CD4-positive, alpha-beta T cell (primary cell): ENCODE data around the gene ST14. TPM values are rescaled to one million over a fixed set of nuclear protein-coding genes. Genes with fewer than 3 reads are reported as not detected.
"Not testable (repeated sequence)": the region's sequence is repeated elsewhere in the genome, so short reads cannot be mapped to it uniquely, and the experiment has no call there.

Experiments
- ATAC-seq: fragments of 200-7000 bp; cut with Tn5 transposase; one replicate; pipeline ENCODE4 v1.10.0; 2022; ENCODE audit warnings: mild to moderate bottlenecking; ENCODE audit not compliant: poor library complexity
- CTCF ChIA-PET: fragments of 350-600 bp; sonication (Branson Sonifier 250); formaldehyde crosslinking; loops from one replicate; lab custom pipeline; 2021; ENCODE audit warnings: antibody characterized with exemption, inconsistent platforms; lab: Charles Lee
- POLR2A ChIA-PET: fragments of 350-600 bp; sonication (Branson Sonifier 250); formaldehyde crosslinking; loops from one replicate; lab custom pipeline; 2021; ENCODE audit warnings: antibody characterized with exemption, inconsistent platforms; lab: Charles Lee
- DNase-seq, 14 experiments: peaks; one replicate each; pipeline ENCODE4 v3.0.0-alpha.2; 2013 to 2020; ENCODE audit warnings: mixed read lengths in 2 of 14
- H3K27ac ChIP-seq, 2 donors: one replicate each; pipeline versions ENCODE4 v1.5.1 to v1.7.0; 2013; ENCODE audit warnings: low read length in 2 of 2, low read depth in 1 of 2, mild to moderate bottlenecking in 1 of 2
- H3K27me3 ChIP-seq, 2 experiments: 1 replicate in 1 of 2; 2 replicates in 1 of 2; pipeline versions ENCODE4 v1.6.1 to v1.7.0; 2013; ENCODE audit warnings: low read length in 2 of 2, control low read depth in 1 of 2, mild to moderate bottlenecking in 1 of 2, moderate library complexity in 1 of 2; ENCODE audit not compliant: insufficient read depth in 2 of 2, control insufficient read depth in 1 of 2
- H3K36me3 ChIP-seq: one replicate; pipeline ENCODE4 v1.6.1; 2013; ENCODE audit warnings: low read length, control low read depth; ENCODE audit not compliant: insufficient read depth
- H3K4me1 ChIP-seq: one replicate; pipeline ENCODE4 v1.6.1; 2013; ENCODE audit warnings: low read length, control low read depth; ENCODE audit not compliant: insufficient read depth
- H3K4me3 ChIP-seq: one replicate; pipeline ENCODE4 v1.5.1; 2013; ENCODE audit warnings: mild to moderate bottlenecking, low read length, moderate library complexity
- H3K9me3 ChIP-seq, 2 experiments: 1 replicate in 1 of 2; 2 replicates in 1 of 2; pipeline versions ENCODE4 v1.6.1 to v1.7.0; 2013; ENCODE audit warnings: low read length in 2 of 2, mild to moderate bottlenecking in 2 of 2, control low read depth in 1 of 2, moderate library complexity in 1 of 2; ENCODE audit not compliant: control insufficient read depth in 1 of 2, insufficient read depth in 1 of 2
- H3K27ac Mint-ChIP-seq: one replicate; pipeline ENCODE4 v1.8.0; 2020; ENCODE audit warnings: mixed read lengths
- H3K27me3 Mint-ChIP-seq: one replicate; pipeline ENCODE4 v1.8.0; 2021; ENCODE audit warnings: mixed read lengths
- H3K36me3 Mint-ChIP-seq: one replicate; pipeline ENCODE4 v1.8.0; 2021; ENCODE audit warnings: low read depth, mixed read lengths
- H3K4me1 Mint-ChIP-seq: one replicate; pipeline ENCODE4 v1.8.0; 2021; ENCODE audit warnings: low read depth, mixed read lengths
- H3K4me3 Mint-ChIP-seq: one replicate; pipeline ENCODE4 v1.8.0; 2020; ENCODE audit warnings: mild to moderate bottlenecking, mixed read lengths
- H3K9me3 Mint-ChIP-seq: one replicate; pipeline ENCODE4 v1.8.0; 2020; ENCODE audit warnings: mixed read lengths
- intact Hi-C, 2 experiments: fragments of 100-400 bp; cut with DNase I in 1 of 2; cut with micrococcal nuclease in 1 of 2; formaldehyde crosslinking; loops; one replicate each; pipeline versions ENCODE4 v1.15.1 to v1.9.0; 2023 to 2025; cut with DNase I, micrococcal nuclease
- total RNA-seq, 174 experiments: library from RNA in 2 of 174; stranded (reverse) in 2 of 174; gene quantifications; one replicate each; pipeline ENCODE4 v1.2.3 and lab custom pipeline; 2021 to 2026
- TF ChIP-seq, protein P1 (sequence below): fragments of 200-600 bp; IDR thresholded peaks from one replicate; pipeline ENCODE4 v1.8.0; 2022; ENCODE audit warnings: antibody characterized with exemption, mild to moderate bottlenecking

Gene ST14
- total RNA-seq, 2 experiments from 2014 or later: 0.25 to 0.31 TPM

DNA sequence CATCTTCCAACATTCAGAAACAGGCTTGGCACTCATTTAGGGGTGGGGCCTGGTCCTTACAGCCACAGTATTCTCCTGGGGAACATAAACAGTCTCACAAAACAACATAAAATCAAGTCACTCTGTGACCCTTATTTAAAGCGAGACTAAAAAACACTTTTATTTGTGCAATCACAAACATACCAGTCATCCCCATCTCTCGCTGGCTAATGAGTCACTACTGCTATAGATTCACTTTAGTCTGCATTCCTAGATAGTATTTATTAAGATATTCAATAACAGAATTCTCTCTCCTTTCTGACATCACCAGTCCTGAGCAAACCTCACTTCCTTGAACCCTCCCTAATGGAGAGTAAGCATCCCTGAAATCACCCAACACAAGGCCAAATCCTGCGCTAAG is 87.2 kb downstream of the ST14 start:
- POLR2A ChIA-PET: no interaction called here

DNA sequence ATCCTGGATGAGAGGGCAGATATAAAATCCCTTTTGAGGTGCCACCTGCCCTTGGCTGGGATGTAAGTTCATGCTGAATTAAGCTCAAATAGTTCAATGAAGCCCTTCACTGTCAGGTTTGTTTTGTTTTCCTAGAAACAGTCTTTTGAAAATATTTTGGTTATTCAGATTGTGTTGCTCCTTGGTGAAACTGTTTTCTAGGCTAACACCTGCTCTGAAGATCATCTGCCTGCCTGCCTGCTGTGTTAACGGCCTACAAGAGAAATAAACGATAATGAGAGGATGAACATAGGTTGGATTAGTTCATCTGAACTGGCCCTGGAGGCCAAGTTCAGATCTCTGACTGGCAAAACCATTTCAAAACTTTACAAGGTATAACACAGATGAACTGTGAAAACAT is 87.7 kb downstream of the ST14 start:
- DNase-seq (no peak), ATAC-seq (no peak)
- TF ChIP-seq, protein P1, sequence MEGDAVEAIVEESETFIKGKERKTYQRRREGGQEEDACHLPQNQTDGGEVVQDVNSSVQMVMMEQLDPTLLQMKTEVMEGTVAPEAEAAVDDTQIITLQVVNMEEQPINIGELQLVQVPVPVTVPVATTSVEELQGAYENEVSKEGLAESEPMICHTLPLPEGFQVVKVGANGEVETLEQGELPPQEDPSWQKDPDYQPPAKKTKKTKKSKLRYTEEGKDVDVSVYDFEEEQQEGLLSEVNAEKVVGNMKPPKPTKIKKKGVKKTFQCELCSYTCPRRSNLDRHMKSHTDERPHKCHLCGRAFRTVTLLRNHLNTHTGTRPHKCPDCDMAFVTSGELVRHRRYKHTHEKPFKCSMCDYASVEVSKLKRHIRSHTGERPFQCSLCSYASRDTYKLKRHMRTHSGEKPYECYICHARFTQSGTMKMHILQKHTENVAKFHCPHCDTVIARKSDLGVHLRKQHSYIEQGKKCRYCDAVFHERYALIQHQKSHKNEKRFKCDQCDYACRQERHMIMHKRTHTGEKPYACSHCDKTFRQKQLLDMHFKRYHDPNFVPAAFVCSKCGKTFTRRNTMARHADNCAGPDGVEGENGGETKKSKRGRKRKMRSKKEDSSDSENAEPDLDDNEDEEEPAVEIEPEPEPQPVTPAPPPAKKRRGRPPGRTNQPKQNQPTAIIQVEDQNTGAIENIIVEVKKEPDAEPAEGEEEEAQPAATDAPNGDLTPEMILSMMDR: no peak
- Mint-ChIP-seq H3K27ac (no peak overlapping the region), H3K9me3 (peaks cover 7% of the 10 kb centered on the region), H3K4me1 (peaks cover 55% of the 10 kb centered on the region), H3K36me3 (peaks cover 37% of the 10 kb centered on the region), H3K4me3 (no peak overlapping the region), H3K27me3 (no peaks in the 10 kb centered on the region)
- H3K9me3 ChIP-seq: no peaks in the 10 kb centered on the region
- POLR2A ChIA-PET: no interaction called here
- peaks cover 7% of the 10 kb centered on the region for H3K4me1 ChIP-seq
- H3K4me3 ChIP-seq: no peak overlapping the region
- H3K27ac ChIP-seq: no peak overlapping the region
- peaks cover 6% of the 10 kb centered on the region for H3K36me3 ChIP-seq
- no peaks in the 10 kb centered on the region for H3K27me3 ChIP-seq
- CTCF ChIA-PET: no interaction called here
- intact Hi-C loops: no loop called here

More for the DNA sequence above, 87.2 kb downstream of the ST14 start:
- CTCF ChIA-PET: no interaction called here
- Mint-ChIP-seq H3K9me3 (peaks cover 2% of the 10 kb centered on the region), H3K27ac (no peak overlapping the region), H3K4me3 (no peak overlapping the region), H3K36me3 (peaks cover 31% of the 10 kb centered on the region), H3K27me3 (no peaks in the 10 kb centered on the region), H3K4me1 (peaks cover 52% of the 10 kb centered on the region)
- Histone ChIP-seq H3K9me3 (no peaks in the 10 kb centered on the region), H3K27me3 (no peaks in the 10 kb centered on the region), H3K4me1 (peaks cover 7% of the 10 kb centered on the region), H3K36me3 (peaks cover 6% of the 10 kb centered on the region), H3K27ac (no peak overlapping the region), H3K4me3 (no peak overlapping the region)
- TF ChIP-seq, protein P1: no peak
- intact Hi-C loops: no loop called here
- ATAC-seq (no peak), DNase-seq (no peak)

DNA sequence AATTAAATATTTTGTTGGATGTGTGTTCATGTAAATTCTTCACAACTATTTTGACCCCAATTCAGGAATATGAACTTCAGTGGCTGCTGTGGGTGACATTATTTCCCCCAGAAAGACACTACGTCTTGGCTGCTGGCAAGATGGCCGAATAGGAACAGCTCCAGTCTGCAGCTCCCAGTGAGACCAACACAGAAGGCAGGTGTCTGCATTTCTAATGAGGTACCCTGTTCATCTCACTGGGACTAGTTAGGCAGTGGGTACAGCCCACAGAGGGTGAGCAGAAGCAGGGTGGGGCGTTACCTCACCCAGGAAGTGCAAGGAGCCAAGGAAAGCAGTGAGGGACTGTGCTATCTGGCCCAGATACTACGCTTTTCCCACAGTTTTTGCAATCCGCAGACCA is 89.8 kb downstream of the ST14 start:
- ATAC-seq (no peak), DNase-seq (no peak)

DNA sequence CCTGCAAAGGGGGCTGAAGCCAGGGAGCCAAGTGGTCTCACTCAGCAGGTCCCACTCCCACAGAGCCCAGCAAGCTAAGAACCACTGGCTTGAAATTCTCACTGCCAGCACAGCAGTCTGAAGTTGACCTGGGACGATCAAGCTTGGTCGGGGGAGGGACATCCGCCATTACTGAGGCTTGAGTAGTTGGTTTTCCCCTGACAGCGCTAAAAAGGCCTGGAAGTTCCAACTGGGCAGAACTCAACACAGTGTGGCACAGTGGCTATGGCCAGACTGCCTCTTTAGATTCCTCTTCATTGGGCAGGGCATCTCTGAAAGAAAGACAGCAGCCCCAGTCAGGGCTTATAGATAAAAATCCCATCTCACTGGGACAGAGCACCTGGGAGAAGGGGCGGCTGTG is 90.3 kb downstream of the ST14 start:
- DNase-seq, H3K9me3 ChIP-seq, intact Hi-C loops, H3K27me3 ChIP-seq, H3K36me3 ChIP-seq, H3K4me1 ChIP-seq, H3K27ac ChIP-seq, POLR2A ChIA-PET, H3K4me3 ChIP-seq, H3K4me3 Mint-ChIP-seq, H3K27ac Mint-ChIP-seq, H3K9me3 Mint-ChIP-seq, CTCF ChIA-PET, H3K27me3 Mint-ChIP-seq, ATAC-seq: not testable (repeated sequence)
- peaks cover 60% of the 10 kb centered on the region for H3K36me3 Mint-ChIP-seq
- H3K4me1 Mint-ChIP-seq: peaks cover 54% of the 10 kb centered on the region

More for the DNA sequence above, 89.8 kb downstream of the ST14 start:
- no peak overlapping the region for H3K27ac ChIP-seq
- TF ChIP-seq, protein P1: no peak
- no peak overlapping the region for H3K27ac Mint-ChIP-seq
- H3K36me3 ChIP-seq: peaks cover 6% of the 10 kb centered on the region
- peaks cover 8% of the 10 kb centered on the region for H3K9me3 Mint-ChIP-seq
- H3K4me3 ChIP-seq: no peak overlapping the region
- intact Hi-C loops: no loop called here
- H3K4me3 Mint-ChIP-seq: no peak overlapping the region
- peaks cover 7% of the 10 kb centered on the region for H3K4me1 ChIP-seq
- ChIA-PET CTCF (no interaction called here), POLR2A (no interaction called here)
- peaks cover 54% of the 10 kb centered on the region for H3K4me1 Mint-ChIP-seq
- H3K27me3 Mint-ChIP-seq: no peaks in the 10 kb centered on the region
- no peaks in the 10 kb centered on the region for H3K27me3 ChIP-seq
- H3K36me3 Mint-ChIP-seq: peaks cover 56% of the 10 kb centered on the region
- no peaks in the 10 kb centered on the region for H3K9me3 ChIP-seq

DNA sequence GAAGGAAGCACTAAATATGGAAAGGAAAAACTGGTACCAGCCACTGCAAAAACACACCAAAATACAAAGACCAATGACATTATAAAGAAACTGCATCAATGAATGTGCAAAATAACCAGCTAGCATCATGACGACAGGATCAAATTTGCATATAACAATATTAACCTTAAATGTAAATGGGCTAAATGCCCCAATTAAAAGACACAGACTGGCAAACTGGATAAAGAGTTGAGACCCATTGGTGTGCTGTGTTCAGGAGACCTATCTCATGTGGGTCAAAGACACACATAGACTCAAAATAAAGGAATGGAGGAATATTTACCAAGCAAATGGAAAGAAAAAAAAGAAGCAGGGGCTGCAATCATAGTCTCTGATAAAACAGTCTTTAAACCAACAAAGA is 92.2 kb downstream of the ST14 start:
- ATAC-seq, H3K27ac ChIP-seq, H3K4me3 Mint-ChIP-seq, H3K36me3 ChIP-seq, H3K27me3 Mint-ChIP-seq, CTCF ChIA-PET, intact Hi-C loops, H3K9me3 Mint-ChIP-seq, POLR2A ChIA-PET, DNase-seq, H3K27me3 ChIP-seq, H3K4me1 ChIP-seq, H3K9me3 ChIP-seq, H3K27ac Mint-ChIP-seq, H3K4me3 ChIP-seq: not testable (repeated sequence)
- H3K36me3 Mint-ChIP-seq: peaks cover 73% of the 10 kb centered on the region
- H3K4me1 Mint-ChIP-seq: peaks cover 55% of the 10 kb centered on the region
